NCI-H2196 (cell line): ENCODE measurements around the gene ACTL9.

Experiments used
- DNase-seq: peaks from one replicate; lab custom pipeline; 2025; ENCODE audit not compliant: unreplicated experiment; lab: John Stamatoyannopoulos, UW

Gene ACTL9

DNA sequence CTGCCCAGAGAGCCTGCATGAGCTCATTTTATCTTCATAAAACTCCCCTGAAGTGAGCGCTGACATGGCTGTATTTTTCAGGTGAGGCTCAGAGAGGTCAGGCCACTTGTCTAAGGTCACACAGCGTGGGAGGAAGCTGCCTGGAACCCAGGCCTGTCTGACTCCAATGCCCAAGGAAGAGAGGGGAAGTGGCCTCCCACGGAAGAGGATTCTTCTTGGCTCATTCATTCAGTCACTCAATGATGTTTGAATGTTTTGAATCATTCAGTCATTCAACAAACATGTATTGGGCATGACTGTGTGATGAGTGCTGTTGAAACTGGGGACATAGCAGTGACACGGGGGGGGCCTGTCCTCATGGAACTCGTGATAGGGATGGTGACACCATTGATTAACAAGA lies 12.0 kb downstream of the ACTL9 start:
- DNase-seq = no peak

DNA sequence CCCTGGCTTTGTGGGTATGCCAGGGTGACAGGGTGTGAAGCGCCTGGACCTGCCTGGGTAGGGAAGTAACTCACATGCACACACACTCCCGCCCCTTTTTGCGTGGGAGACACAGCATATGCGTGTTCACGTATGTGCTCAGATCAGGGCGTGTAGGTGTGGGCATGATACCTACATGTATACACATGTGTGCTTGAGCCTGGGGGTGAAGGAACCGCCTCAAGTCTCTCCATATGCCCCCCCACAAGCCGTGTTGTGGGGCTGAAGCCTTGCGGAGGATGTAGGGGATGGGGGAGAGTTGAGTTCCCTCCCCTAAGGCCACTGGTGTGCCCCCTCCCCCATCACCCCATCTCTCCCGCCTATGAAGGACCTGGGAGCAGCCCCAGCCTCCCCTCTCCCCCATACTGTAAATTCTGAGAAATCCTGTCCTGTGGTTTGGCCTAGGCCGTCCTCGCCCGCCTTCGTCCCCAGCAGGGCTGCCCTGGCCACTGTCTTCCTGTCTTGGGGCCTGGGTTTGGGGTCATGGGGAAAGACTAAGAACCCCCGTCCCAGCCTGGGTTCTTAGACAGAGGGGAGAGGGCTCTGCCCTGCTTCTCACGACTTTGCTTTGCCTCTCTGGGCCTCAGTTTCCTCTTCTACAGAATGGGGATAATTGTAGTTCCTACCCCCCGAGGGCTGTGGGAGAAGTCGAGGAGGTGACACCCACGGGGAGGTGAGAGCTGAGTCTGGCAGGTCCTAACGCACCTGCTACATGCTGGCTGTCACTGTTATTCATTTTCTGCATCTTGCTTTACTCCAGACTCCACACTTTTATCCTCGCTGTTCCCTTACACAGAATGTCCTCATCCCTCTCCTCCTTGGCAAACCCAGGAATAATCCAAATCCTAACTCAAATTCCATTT lies 14.3 kb downstream of the ACTL9 start:
- no peak for DNase-seq

DNA sequence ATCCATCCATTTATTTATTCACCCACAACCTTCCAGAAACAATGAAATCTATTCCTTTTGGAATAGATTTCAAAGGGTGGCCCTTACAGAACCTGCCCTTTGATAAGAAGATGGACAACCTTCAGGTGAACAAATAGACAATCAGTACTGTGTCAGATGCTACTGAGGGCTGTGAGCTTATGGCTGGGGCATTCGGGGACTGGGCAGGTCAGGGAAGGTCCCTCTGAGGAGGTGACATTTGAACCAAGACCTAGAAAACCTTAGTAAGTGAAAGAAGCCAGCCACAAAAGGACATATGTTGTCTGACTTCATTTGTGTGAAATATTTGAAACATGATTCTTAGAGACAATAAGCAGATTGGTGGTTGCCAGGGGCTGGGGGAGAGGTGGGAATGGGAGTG lies 15.7 kb downstream of the ACTL9 start:
- no peak for DNase-seq

DNA sequence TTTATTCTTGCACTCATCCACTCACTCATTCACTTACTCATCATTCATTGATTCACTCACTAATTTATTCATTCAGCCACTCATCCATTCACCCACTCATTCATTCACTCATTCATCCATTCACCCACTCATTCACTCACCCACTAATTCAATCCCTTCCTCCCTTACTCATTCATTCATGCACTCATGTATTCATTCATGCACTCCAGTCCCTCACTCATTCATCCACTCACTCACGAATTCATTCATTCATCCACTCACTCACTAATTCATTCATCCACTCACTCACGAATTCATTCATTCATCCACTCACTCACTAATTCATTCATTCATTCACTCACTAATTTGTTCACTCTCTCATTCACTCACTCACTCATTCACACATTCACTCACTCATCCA lies 16.1 kb downstream of the ACTL9 start:
- DNase-seq = no peak

DNA sequence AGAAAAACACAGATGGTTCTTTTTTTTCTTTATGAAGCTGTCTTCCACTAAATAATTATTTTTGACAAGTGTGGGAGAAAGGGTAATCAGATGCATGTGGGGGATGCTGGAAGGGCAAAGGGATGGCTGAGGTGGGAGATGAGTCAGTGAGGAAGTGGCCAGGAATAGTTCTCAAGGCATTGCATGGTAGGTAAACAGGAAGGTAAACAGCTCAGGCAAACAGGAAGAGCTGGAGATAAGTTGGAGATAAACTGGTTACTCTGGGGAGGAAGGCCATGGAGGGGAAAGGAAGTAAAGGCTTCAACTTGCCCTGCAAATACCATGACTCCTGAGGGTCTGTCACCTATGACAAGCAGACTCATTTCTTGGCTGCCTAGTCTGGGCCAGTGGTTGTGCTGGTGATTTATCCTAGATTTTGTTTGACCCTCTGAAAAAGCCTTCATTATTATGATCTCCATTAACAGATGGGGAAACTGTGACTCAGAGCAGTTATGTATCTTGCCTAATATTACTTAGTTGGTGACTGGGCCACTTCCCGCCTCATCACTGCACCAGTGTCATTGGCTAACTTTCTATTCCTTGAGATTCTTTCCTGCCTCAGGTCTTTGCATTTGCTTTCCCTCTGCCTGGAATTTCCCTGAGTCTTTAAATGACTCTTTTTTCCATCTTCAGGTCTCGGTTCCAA lies 17.1 kb downstream of the ACTL9 start:
- DNase-seq = no peak

DNA sequence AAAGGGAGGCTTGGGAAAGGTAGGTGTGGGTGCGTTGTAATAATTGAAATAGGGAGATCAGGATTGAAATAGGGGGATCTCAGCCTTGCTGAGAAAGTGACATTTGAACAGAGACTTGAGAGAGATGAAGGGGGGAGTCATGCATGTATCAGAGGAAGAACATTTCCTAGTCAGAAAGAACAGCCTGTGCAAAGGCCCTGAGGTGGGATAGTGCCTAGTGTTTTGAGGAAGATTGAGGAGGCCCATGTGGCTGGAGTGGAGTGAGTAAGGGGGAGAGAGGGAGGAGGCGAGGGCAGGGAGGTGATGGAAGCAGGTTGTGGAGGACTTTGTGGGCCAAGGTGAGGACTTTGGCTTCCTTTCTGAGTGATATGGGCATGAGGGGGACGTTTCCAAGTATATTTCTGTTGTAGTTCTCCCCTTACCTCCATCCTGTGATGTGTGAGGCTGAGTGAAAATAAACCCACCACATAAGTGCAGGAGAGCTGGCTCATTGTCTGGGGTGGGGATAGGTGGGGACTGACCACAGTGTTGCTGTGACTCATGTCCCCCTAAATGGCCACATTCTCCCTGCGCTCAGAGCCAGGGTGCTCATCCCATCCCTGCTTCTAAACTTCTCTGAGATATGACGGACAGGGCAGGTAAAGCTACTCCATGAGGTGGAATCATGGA lies 17.8 kb downstream of the ACTL9 start:
- no peak for DNase-seq

DNA sequence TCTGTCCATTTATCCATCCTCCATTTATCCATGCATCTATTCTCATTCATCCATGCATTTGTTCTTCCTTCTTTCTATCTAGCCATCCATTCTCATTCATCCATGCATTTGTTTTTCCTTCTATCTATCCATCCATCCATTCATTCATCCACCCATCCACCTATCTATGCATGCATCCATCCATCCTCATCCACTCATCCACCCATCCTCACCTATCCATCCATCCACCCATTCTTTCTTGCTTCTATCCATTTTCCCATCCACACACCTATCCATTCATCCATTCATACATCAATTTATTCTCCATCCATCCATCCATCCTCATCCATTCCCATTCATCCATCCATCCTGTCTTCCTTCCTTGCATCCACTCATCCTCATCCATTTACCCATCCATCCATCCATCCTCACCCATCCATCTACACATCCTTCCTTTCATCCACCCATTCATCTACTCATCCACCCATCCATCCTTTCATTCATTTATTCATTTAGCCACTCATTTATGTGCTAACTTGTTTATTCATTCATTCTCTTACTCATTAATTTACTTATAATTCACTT lies 20.3 kb downstream of the ACTL9 start:
- DNase-seq = no peak

DNA sequence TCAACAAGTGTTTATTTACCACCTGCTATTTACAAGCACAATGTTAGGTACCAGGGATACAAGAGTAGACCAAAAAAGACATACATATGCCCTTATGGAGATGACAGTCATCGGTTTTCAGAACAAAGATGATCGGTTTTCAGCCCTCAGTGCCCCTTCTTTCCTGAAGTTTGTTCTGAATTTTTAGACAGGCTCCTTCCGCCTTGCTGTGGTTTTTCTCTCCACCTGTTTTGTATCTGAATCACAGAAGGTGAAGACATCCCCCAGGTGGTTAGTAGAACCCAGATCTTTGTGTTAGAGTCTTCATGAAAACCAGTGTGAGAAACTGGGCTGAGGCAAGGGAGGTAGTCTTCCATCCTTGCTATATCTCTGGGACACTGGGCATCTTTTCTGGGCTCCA lies 23.5 kb downstream of the ACTL9 start:
- DNase-seq = no peak

DNA sequence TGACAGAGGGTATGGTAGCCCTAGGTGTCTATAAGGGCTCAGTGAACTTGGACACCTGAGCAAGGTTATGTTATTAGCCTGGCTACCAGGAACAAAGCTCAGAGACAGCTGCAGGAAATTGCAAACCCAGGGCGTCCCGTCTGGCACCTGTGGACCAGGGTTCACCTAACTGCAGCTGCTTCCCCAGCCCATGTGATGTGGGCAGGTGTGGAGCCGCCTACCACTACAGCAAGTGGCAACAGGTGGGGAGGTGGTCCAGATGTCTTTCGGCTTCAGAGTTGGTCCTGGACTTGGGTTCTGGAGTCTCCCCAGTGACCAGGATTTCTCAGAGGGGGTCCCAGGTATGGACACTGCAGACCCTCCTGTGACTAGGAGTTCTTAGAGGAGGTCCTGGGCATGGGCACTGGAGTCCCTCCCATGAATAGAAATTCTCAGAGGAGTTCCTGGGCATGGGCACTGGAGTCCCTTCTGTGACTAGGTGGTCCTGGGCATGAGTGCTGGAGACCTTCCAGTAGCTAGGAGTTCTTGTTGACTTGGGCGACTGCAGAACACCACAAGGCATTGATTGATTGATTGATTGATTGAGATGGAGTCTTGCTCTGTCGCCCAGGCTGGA lies 25.2 kb downstream of the ACTL9 start:
- DNase-seq = no peak

DNA sequence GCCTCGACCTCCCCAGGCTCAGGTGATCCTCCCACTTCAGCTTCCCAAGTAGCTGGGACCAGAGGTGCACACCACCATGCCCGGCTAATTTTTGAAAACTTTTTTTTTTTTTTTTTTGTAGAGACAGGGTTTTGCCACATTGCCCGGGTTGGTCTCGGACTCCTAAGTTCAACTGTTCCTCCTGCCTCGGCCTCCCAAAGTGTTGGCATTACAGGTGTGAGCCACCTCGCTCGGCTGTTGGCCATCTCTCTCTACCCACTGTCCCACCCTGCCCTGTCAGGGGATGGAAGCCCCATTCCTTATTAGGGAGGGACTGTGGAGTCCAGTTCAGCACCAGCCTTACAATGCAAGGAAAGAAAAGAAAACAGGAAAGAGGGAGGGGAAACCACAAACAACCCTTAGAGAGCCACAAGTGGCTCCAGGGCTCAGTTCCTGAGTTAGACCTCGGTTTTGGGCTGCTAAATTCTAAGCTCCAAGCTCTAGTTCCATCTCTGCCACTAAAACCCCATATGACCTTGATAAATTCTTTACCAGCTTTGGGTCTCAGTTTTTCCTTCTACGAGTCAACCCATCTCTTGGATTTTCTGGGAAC lies 31.7 kb downstream of the ACTL9 start:
- DNase-seq = no peak

DNA sequence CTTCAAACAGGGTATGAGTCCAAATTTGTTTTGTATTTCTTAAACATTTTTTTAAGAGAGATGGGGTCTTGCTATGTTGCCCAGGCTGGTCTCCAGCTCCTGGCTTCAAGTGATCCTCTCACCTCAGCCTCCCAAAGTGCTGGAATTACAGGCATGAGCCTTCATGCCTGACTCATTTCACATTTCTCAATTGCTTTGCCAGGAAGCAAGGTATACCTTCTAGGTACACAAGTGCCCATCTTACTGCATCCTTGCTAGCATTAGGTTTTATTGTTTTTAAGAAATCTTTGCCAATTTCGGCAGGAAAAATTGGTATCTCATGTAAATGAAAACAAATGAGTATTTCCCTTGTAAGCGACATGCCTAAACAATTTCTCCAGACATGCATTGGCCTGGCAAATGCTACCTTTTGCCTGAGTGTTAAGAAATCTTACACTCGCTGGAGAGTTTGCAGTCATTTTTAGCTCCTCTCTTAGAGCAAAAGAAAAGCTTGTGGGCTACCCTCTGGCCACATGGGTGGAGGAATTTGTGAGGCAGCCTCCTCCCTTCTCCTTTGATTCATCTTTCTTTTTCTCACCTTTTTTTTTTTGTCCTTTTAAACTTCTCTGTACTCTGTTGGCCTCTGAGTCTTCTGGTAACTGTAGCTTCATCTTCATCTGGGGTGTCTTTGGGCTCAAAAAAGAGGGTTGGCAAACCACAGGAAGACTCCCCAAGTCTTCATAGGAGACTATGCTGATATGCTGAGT lies 33.0 kb downstream of the ACTL9 start:
- no peak for DNase-seq

DNA sequence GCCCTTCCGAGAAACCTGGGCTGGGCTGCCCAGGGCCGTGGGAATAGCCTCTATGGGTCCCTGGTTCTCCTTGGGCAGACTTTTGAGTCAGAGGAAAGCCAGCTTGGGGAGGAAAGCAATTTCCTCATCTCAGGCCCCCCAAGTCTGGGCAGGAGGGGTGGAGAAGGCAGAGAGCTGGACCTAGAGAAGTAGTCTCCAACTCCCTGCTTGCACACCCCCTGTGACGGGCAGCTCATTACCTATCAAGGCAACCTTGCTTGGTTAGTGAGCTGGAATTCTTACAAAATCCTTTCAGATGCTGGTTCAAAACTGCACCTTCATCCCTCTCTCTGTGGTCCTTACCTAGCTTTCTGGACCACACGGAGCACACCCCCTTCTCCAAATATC lies 33.9 kb downstream of the ACTL9 start:
- no peak for DNase-seq

DNA sequence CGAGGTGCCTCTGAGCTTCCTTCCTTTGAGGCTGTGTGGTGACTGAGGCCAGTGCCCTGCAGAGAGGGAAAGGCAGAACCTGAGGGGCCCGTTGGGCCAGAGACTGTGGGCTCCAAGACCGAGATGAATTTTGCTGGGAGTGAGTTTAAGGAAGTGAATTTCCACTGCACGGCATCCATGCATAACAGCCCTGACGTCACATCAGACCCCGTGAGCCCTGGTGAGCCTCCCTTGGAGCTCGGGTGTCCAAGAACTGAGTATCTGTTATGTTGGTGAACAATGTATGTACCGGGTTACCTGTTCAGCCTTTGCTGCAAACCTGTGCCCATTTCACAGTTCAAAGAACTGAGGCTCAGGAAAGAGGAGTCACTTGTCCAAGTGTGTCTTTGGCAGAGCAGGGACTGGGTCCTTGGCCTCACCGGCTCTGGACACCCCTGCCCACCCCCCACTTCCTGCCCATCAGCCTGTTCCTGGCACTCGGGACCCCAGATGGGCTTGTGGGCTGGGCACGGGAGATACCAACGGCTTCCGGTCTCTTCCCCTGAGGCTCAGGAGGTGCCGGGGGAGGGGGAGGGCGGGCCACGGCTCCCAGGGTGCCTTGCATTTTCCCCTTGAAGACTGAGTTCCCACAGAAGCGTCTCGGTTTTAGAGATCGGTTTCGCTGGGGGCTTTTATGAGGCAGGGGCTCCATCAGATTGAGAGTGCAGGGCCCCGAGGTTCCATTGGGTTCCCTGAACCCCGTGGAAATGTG lies 34.5 kb downstream of the ACTL9 start:
- no peak for DNase-seq

DNA sequence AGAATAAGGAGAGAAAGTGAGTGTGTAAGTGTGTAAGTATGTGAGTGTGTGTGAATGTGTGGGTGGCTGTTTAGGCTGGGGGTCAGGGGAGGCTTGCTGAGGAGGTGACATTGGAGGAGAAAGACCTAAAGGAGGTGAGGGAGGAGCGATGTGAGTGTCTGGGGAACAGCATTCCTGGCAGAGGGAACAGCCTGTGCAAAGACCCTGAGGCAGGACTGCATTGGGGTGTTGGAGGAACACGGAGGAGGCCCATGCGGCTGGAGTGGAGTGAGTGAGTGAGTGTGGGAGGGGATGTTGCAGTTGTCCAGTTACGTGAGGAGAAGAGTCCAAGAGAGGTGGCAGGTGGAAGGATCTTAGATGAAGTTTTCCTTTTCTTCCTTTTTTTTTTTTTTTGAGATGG lies 36.3 kb downstream of the ACTL9 start:
- DNase-seq = no peak

DNA sequence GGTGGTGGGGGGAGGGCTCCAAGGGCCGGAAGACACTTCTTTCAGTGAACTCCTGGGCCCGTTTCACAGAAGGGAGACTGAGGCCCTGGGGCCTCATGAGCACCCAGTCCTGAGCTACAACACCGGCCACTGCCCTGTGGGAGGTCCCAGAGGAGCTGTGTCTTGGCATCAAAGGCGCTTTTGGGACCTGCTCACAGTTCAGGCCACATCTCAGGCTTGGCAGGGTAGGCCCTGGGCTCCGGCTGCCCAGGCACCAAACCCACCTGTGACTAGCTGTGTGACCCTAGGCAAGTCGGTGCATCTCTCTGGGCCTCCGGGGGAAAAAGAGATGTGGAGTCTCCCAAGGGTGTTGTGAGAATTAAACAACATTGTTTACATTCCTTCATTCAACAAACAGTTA lies 38.7 kb downstream of the ACTL9 start:
- DNase-seq = no peak

DNA sequence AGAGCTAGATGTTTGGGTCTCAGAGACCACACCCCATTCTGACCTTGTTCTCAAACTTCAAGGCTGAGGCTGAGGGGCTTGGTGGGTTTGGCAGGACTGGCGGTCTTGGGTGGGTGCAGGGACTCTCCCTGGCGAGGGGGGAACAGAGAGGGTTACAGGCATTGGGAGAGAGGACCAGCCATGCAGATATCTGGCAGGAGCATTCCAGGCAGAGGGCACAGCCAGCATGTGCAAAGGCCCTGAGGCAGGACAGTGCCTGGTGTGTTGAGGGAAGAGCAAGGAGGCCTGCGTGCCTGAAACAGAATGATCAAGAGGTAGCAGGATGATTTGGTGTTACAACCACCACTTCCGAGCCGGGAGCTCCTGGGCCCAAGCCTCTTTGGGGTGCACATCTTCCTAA lies 40.7 kb downstream of the ACTL9 start:
- no peak for DNase-seq

DNA sequence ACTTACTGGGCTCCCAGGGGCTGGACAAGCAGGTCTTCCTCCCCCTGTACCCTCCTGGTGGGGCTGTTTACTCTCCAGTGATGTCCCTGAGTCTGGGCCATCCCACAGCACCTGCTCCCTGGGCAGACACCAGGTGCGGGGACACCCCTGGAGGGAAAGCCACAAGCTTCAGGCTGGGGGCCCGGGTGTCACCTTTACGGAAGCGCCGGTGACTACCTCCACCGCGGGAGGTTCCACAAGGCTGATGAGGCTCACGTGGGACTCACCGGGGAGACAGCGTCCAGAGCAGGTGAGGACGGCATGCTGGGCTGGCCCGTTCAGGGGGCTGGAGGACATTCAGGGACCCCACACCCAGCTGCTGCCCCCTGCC lies 43.3 kb downstream of the ACTL9 start:
- no peak for DNase-seq

DNA sequence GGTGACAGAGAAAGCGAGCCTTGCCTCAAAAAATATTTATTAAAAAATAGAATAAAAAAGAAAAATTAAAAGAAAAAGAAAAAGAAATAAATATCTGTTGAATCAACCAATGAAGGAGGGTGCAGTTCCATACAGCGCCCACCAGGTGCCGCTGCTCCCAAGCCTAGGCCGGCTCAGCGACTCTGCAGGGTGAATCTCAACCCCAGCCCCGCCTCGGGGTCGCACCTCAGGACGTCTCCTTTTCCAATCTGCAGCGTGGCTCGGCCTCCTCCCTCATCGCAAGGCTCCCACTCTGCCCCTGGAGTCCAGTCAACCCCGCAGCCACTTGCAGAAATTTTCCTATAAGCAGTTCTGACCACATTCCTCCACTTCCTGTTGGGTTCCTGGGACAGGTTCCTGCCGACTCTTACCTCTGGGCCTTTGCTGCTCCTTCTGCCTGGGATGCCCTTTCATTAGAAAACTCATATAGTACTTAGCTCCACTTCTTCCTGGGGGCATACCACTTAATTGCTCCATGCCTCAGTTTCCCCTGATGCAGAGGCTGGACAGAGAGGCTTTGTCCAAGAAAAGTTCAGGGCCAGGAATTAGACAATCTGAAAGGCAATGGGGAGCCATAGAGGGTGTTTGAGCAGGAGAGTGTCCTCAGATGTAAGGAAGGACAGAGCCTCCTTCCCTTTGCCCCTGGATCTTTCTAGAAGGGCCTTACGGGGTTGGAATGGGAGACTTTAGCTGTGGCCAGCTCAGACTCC lies 43.8 kb downstream of the ACTL9 start:
- DNase-seq = peak; percentile 63

DNA sequence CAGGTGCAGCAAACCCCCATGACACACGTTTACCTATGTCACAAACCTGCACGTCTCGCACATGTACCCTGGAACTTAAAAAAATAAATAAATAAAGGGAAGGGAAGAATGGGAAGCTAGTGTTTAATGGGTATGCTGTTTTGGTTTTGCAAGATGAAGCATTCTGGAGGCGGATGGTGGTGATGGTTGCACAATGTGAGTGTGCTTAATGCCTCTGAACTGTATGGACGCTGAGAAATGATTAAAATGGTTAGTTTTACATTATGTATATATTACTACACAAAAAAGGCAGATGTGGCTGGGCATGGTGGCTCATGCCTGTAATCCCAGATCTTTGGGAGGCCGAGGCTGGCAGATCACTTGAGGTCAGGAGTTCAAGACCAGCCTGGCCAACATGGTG lies 50.4 kb downstream of the ACTL9 start:
- DNase-seq = no peak
